Measurements from ENCODE around the gene EDARADD. TPM values are rescaled to one million over a fixed set of nuclear protein-coding genes. Genes with fewer than 3 reads are reported as not detected.
A peak's percentile ranks its signal among the peaks of the same experiment; 100 is the strongest.
"Not testable (repeated sequence)": the region's sequence is repeated elsewhere in the genome, so short reads cannot be mapped to it uniquely, and the experiment has no call there.

EDARADD gene
- polyA plus RNA-seq, 3 donors: 7.3 to 7.6 (median 7.5) TPM

- DNase-seq: peak; percentile 52
Observed at GRCh38 chr1:236480758-236481436, 86.8 kb downstream of the EDARADD start.

GRCh38 chr1:236484310-236484971 is 90.4 kb downstream of the EDARADD start:
- DNase-seq: no peak

- DNase-seq: no peak
Observed at GRCh38 chr1:236486356-236487002, 92.4 kb downstream of the EDARADD start.

GRCh38 chr1:236489161-236489560 is 95.1 kb downstream of the EDARADD start:
- not testable (repeated sequence) for DNase-seq

GRCh38 chr1:236489710-236490377 is 95.8 kb downstream of the EDARADD start:
- DNase-seq: peak; percentile 58

GRCh38 chr1:236491469-236492136 is 97.5 kb downstream of the EDARADD start:
- no peak for DNase-seq

- no peak for DNase-seq
Observed at GRCh38 chr1:236492378-236492777, 98.3 kb downstream of the EDARADD start.

GRCh38 chr1:236494082-236494481 is 100.0 kb downstream of the EDARADD start:
- DNase-seq: no peak

- peak; percentile 58 for DNase-seq
Observed at GRCh38 chr1:236494586-236495466, 100.7 kb downstream of the EDARADD start.

GRCh38 chr1:236495467-236496112 is 101.5 kb downstream of the EDARADD start:
- DNase-seq: no peak

GRCh38 chr1:236497908-236498307 is 103.8 kb downstream of the EDARADD start:
- DNase-seq: no peak

GRCh38 chr1:236501093-236501492 is 107.0 kb downstream of the EDARADD start:
- DNase-seq: no peak

- DNase-seq: no peak
Observed at GRCh38 chr1:236502579-236502971, 108.5 kb downstream of the EDARADD start.

- peak; percentile 59 for DNase-seq
Observed at GRCh38 chr1:236502972-236503639, 109.0 kb downstream of the EDARADD start.

GRCh38 chr1:236504338-236504737 is 110.3 kb downstream of the EDARADD start:
- not testable (repeated sequence) for DNase-seq

- no peak for DNase-seq
Observed at GRCh38 chr1:236507022-236507700, 113.1 kb downstream of the EDARADD start.

GRCh38 chr1:236508593-236509027 is 114.5 kb downstream of the EDARADD start:
- DNase-seq: no peak

GRCh38 chr1:236509203-236509602 is 115.1 kb downstream of the EDARADD start:
- DNase-seq: no peak
